H7 (cell line): ENCODE results near the gene PRSS57. TPM values are rescaled to one million over a fixed set of nuclear protein-coding genes. Genes with fewer than 3 reads are reported as not detected.
"Not testable (repeated sequence)": the region's sequence is repeated elsewhere in the genome, so short reads cannot be mapped to it uniquely, and the experiment has no call there.

Source experiments
- DNase-seq: peaks from one replicate; pipeline ENCODE4 v3.0.0; 2012
- H3K27me3 ChIP-seq: 2 replicates; pipeline ENCODE4 v1.6.0; 2011; ENCODE audit warnings: mild to moderate bottlenecking, low read length; ENCODE audit not compliant: control insufficient read depth, insufficient read depth
- H3K36me3 ChIP-seq: replicated peaks from 2 replicates; pipeline ENCODE4 v1.5.1; 2011; ENCODE audit warnings: low read length; ENCODE audit not compliant: control insufficient read depth, insufficient read depth
- H3K4me3 ChIP-seq: 2 replicates; pipeline ENCODE4 v1.5.1; 2011; ENCODE audit warnings: low read depth, mild to moderate bottlenecking, control low read depth, low read length, moderate library complexity; ENCODE audit not compliant: insufficient read depth
- total RNA-seq: library from RNA; depleted of rRNA; stranded (reverse); fragments of >200 nt; shearing (Covaris generic); gene quantifications from 2 replicates; pipeline ENCODE4 v1.2.3, GENCODE V29; 2014

The PRSS57 gene
- total RNA-seq, 1 experiment from 2014 or later: not detected

- Histone ChIP-seq H3K36me3 (no peaks in the 10 kb centered on the region), H3K4me3 (peak within 1 kb of the TSS; percentile 29), H3K27me3 (peaks cover 16% of the 10 kb centered on the region)
- DNase-seq: peak; percentile 85
Measured at GRCh38 chr19:676339-677105, 18.7 kb downstream of the PRSS57 start, which contains the start of gene FSTL3. Gene FSTL3 (plus strand): TSS chr19:676392. CDS start chr19:676424, 32 bp downstream.

- H3K27me3 ChIP-seq: peaks cover 16% of the 10 kb centered on the region
- no peak overlapping the region for H3K4me3 ChIP-seq
- no peaks in the 10 kb centered on the region for H3K36me3 ChIP-seq
- DNase-seq: no peak
Measured at GRCh38 chr19:676007-676338, 19.3 kb downstream of the PRSS57 start.

- Histone ChIP-seq H3K27me3 (peaks cover 16% of the 10 kb centered on the region), H3K4me3 (no peak overlapping the region), H3K36me3 (no peaks in the 10 kb centered on the region)
- peak; percentile 54 for DNase-seq
Measured at GRCh38 chr19:674282-675151, 20.7 kb downstream of the PRSS57 start.

- H3K36me3 ChIP-seq: no peaks in the 10 kb centered on the region
- peak; percentile 91 for DNase-seq
- H3K27me3 ChIP-seq: peaks cover 3% of the 10 kb centered on the region
- no peak overlapping the region for H3K4me3 ChIP-seq
Measured at GRCh38 chr19:670609-671075, 24.6 kb downstream of the PRSS57 start.

- DNase-seq: not testable (repeated sequence)
Measured at GRCh38 chr19:668675-669434, 26.4 kb downstream of the PRSS57 start.

GRCh38 chr19:666985-667573 lies 28.2 kb downstream of the PRSS57 start:
- not testable (repeated sequence) for DNase-seq, H3K36me3 ChIP-seq, H3K27me3 ChIP-seq

More at GRCh38 chr19:668675-669434, 26.4 kb downstream of the PRSS57 start:
- H3K27me3 ChIP-seq, H3K4me3 ChIP-seq, H3K36me3 ChIP-seq: not testable (repeated sequence)

GRCh38 chr19:664913-665443 lies 30.3 kb downstream of the PRSS57 start:
- no peak overlapping the region for H3K4me3 ChIP-seq
- no peaks in the 10 kb centered on the region for H3K27me3 ChIP-seq
- H3K36me3 ChIP-seq: no peaks in the 10 kb centered on the region
- peak; percentile 99 for DNase-seq

More at GRCh38 chr19:666985-667573, 28.2 kb downstream of the PRSS57 start:
- not testable (repeated sequence) for H3K4me3 ChIP-seq

- peak overlapping the region; percentile 49 for H3K4me3 ChIP-seq
- no peaks in the 10 kb centered on the region for H3K36me3 ChIP-seq
- peak; percentile 84 for DNase-seq
- no peaks in the 10 kb centered on the region for H3K27me3 ChIP-seq
Measured at GRCh38 chr19:663682-664117, 31.6 kb downstream of the PRSS57 start.

- Histone ChIP-seq H3K27me3 (no peaks in the 10 kb centered on the region), H3K36me3 (no peaks in the 10 kb centered on the region), H3K4me3 (peak within 1 kb of the TSS; percentile 97)
- peak; percentile 100 for DNase-seq
Measured at GRCh38 chr19:662962-663681, 32.1 kb downstream of the PRSS57 start, which contains the start of gene RNF126. Gene RNF126 (minus strand): TSS chr19:663214. CDS start chr19:663121, 93 bp downstream.

- DNase-seq: peak; percentile 87
- H3K4me3 ChIP-seq: peak overlapping the region; percentile 97
- no peaks in the 10 kb centered on the region for H3K27me3 ChIP-seq
- no peaks in the 10 kb centered on the region for H3K36me3 ChIP-seq
Measured at GRCh38 chr19:662207-662961, 32.9 kb downstream of the PRSS57 start.

- DNase-seq: no peak
- no peaks in the 10 kb centered on the region for H3K27me3 ChIP-seq
- no peaks in the 10 kb centered on the region for H3K36me3 ChIP-seq
- peak overlapping the region; percentile 97 for H3K4me3 ChIP-seq
Measured at GRCh38 chr19:661427-662196, 33.6 kb downstream of the PRSS57 start.

GRCh38 chr19:660793-661426 lies 34.3 kb downstream of the PRSS57 start:
- DNase-seq: no peak
- Histone ChIP-seq H3K27me3 (no peaks in the 10 kb centered on the region), H3K36me3 (no peaks in the 10 kb centered on the region), H3K4me3 (no peak overlapping the region)
